CD14-positive monocyte (primary cell): Measurements from ENCODE around the gene RCOR2. TPM values are rescaled to one million over a fixed set of nuclear protein-coding genes. Genes with fewer than 3 reads are reported as not detected.
A peak's percentile ranks its signal among the peaks of the same experiment; 100 is the strongest.

ENCODE experiments used
- DNase-seq, 3 donors: peaks; one replicate each; pipeline ENCODE4 v3.0.0-alpha.2; 2011 to 2022
- H2AFZ ChIP-seq: 2 replicates; pipeline ENCODE4 v1.6.0; 2012; ENCODE audit warnings: mild to moderate bottlenecking, low read depth, low read length, inconsistent platforms; ENCODE audit not compliant: insufficient read depth, poor library complexity, severe bottlenecking
- H3K27ac ChIP-seq, 2 donors: 1 replicate in 1 of 2; 2 replicates in 1 of 2; pipeline ENCODE4 v1.5.1; 2012 to 2013; ENCODE audit warnings: low read length in 2 of 2, control low read depth in 1 of 2, inconsistent platforms in 1 of 2, low read depth in 1 of 2, mild to moderate bottlenecking in 1 of 2
- H3K27me3 ChIP-seq, 2 donors: one replicate each; pipeline versions ENCODE4 v1.6.0 to v1.6.1; 2011 to 2013; ENCODE audit warnings: low read length in 2 of 2; ENCODE audit not compliant: control insufficient read depth in 2 of 2, insufficient read depth in 2 of 2
- H3K36me3 ChIP-seq, 2 donors: replicated peaks in 1 of 2; 1 replicate in 1 of 2; 2 replicates in 1 of 2; pipeline versions ENCODE4 v1.5.1 to v1.6.1; 2012 to 2013; ENCODE audit warnings: low read length in 2 of 2, control low read depth in 1 of 2, inconsistent platforms in 1 of 2, mild to moderate bottlenecking in 1 of 2; ENCODE audit not compliant: insufficient read depth in 2 of 2, control insufficient read depth in 1 of 2
- H3K4me1 ChIP-seq, 2 donors: 1 replicate in 1 of 2; 2 replicates in 1 of 2; pipeline versions ENCODE4 v1.5.1 to v1.6.1; 2012 to 2013; ENCODE audit warnings: low read length in 2 of 2, control low read depth in 1 of 2, inconsistent platforms in 1 of 2, mild to moderate bottlenecking in 1 of 2, moderate library complexity in 1 of 2; ENCODE audit not compliant: insufficient read depth in 2 of 2, control insufficient read depth in 1 of 2
- H3K4me2 ChIP-seq: replicated peaks from 2 replicates; pipeline ENCODE3; 2012; ENCODE audit warnings: low read length, moderate library complexity, mild to moderate bottlenecking; ENCODE audit not compliant: poor library complexity, severe bottlenecking; ENCODE audit errors: extremely low read depth
- H3K4me3 ChIP-seq, 3 experiments: fragments of 200-600 bp in 1 of 3; sonication (generic) in 1 of 3; replicated peaks in 1 of 3; 1 replicate in 2 of 3; 2 replicates in 1 of 3; pipeline ENCODE4 v1.5.1; 2011 to 2013; ENCODE audit warnings: low read length in 3 of 3, mild to moderate bottlenecking in 3 of 3, control low read depth in 2 of 3, low read depth in 2 of 3, inconsistent platforms in 1 of 3, moderate library complexity in 1 of 3
- H3K79me2 ChIP-seq: 2 replicates; pipeline ENCODE4 v1.6.0; 2012; ENCODE audit warnings: mild to moderate bottlenecking, control low read depth, inconsistent platforms, low read length, moderate library complexity; ENCODE audit not compliant: insufficient read depth
- H3K9ac ChIP-seq: 2 replicates; pipeline ENCODE4 v1.6.0; 2017; ENCODE audit warnings: low read length, mild to moderate bottlenecking; ENCODE audit not compliant: insufficient read depth, poor library complexity, severe bottlenecking
- H3K9me3 ChIP-seq, 2 donors: replicated peaks in 1 of 2; 1 replicate in 1 of 2; 2 replicates in 1 of 2; pipeline versions ENCODE4 v1.5.1 to v1.6.1; 2012 to 2013; ENCODE audit warnings: low read length in 2 of 2, control low read depth in 1 of 2; ENCODE audit not compliant: control insufficient read depth in 1 of 2, insufficient read depth in 1 of 2
- H4K20me1 ChIP-seq: 2 replicates; pipeline ENCODE4 v1.6.0; 2012; ENCODE audit warnings: mild to moderate bottlenecking, low read length, control low read depth, moderate library complexity; ENCODE audit not compliant: insufficient read depth
- H3K27ac Mint-ChIP-seq, 7 donors: one replicate each; pipeline ENCODE4 v1.8.0; 2020; ENCODE audit warnings: mild to moderate bottlenecking in 7 of 7, mixed read lengths in 7 of 7, moderate library complexity in 6 of 7, inconsistent platforms in 2 of 7
- H3K27me3 Mint-ChIP-seq, 3 donors: one replicate each; pipeline ENCODE4 v1.8.0; 2021 to 2022; ENCODE audit warnings: low read depth in 3 of 3, mild to moderate bottlenecking in 3 of 3, mixed read lengths in 3 of 3, moderate library complexity in 3 of 3, inconsistent platforms in 1 of 3
- H3K36me3 Mint-ChIP-seq, 2 donors: one replicate each; pipeline ENCODE4 v1.8.0; 2020; ENCODE audit warnings: mixed read lengths in 2 of 2, inconsistent platforms in 1 of 2, mild to moderate bottlenecking in 1 of 2
- H3K4me1 Mint-ChIP-seq: one replicate; pipeline ENCODE4 v1.8.0; 2020; ENCODE audit warnings: mild to moderate bottlenecking, mixed read lengths
- H3K4me3 Mint-ChIP-seq, 2 donors: one replicate each; pipeline ENCODE4 v1.8.0; 2020; ENCODE audit warnings: mild to moderate bottlenecking in 2 of 2, mixed read lengths in 2 of 2, moderate library complexity in 1 of 2
- H3K9me3 Mint-ChIP-seq, 7 donors: one replicate each; pipeline ENCODE4 v1.8.0; 2020 to 2022; ENCODE audit warnings: mixed read lengths in 7 of 7, mild to moderate bottlenecking in 6 of 7, moderate library complexity in 6 of 7, inconsistent platforms in 2 of 7
- CTCF ChIP-seq: fragments of 200-600 bp; IDR thresholded peaks from one replicate; pipeline ENCODE4 v1.8.0; 2022; ENCODE audit warnings: antibody characterized with exemption, mild to moderate bottlenecking
- WGBS: methylation state at CpG from one replicate; pipeline ENCODE4 v1.1.5; 2013; ENCODE audit warnings: missing lambda C conversion rate; ENCODE audit not compliant: insufficient coverage; 5-methylcytosine and 5-hydroxymethylcytosine counted together
- intact Hi-C, 2 donors: fragments of 100-400 bp; cut with micrococcal nuclease; formaldehyde crosslinking; loops; one replicate each; pipeline versions ENCODE4 v1.15.0 to v1.15.1; 2023
- polyA plus RNA-seq, 3 donors: library from polyadenylated mRNA; depleted of rRNA in 1 of 3; unstranded in 2 of 3; stranded (reverse) in 1 of 3; fragments of 300-500 nt in 2 of 3; fragments of >200 nt in 1 of 3; fragmentation: Illumina TruSeq in 2 of 3; gene quantifications; 1 replicate in 2 of 3; 2 replicates in 1 of 3; pipeline ENCODE4 v1.2.3, GENCODE V29; 2012 to 2021

Gene RCOR2
- polyA plus RNA-seq, 3 donors: not detected

- no peak for DNase-seq
- Histone ChIP-seq H3K27ac (no peak overlapping the region), H3K4me3 (no peak overlapping the region), H3K9me3 (no peaks in the 10 kb centered on the region), H3K9ac (no peak overlapping the region), H3K79me2 (peaks cover 8% of the 10 kb centered on the region), H3K36me3 (peaks cover 82 to 87% of the 10 kb centered on the region in 2 donors), H3K4me1 (no peaks in the 10 kb centered on the region), H4K20me1 (peaks cover 98% of the 10 kb centered on the region), H3K27me3 (no peaks in the 10 kb centered on the region), H2AFZ (no peak overlapping the region), H3K4me2 (no peak overlapping the region)
- Mint-ChIP-seq H3K4me3 (no peak overlapping the region), H3K27ac (no peak overlapping the region), H3K36me3 (peaks cover 64 to 86% of the 10 kb centered on the region in 2 donors), H3K4me1 (no peaks in the 10 kb centered on the region), H3K9me3 (no peaks in the 10 kb centered on the region), H3K27me3 (peaks cover 0 to 4% (median 0%) of the 10 kb centered on the region in 3 donors)
- intact Hi-C loops: no loop called here
- WGBS: 92% methylated on average over 6 of the region's 7 CpGs
- peak; percentile 22 for TF ChIP-seq CTCF
Observed at GRCh38 chr11:63906585-63906984, 10.4 kb downstream of the RCOR2 start.

- peaks cover 69 to 91% of the 10 kb centered on the region in 2 donors for H3K36me3 Mint-ChIP-seq
Observed at GRCh38 chr11:63906087-63906486, 10.9 kb downstream of the RCOR2 start.

More at GRCh38 chr11:63906087-63906486, 10.9 kb downstream of the RCOR2 start:
- H3K4me3 Mint-ChIP-seq: no peak overlapping the region
- WGBS: 100% methylated on average over 1 of the region's 4 CpGs
- no peak for TF ChIP-seq CTCF
- DNase-seq: no peak
- Histone ChIP-seq H4K20me1 (peaks cover 99% of the 10 kb centered on the region), H3K4me2 (no peak overlapping the region), H3K9me3 (no peaks in the 10 kb centered on the region), H3K27ac (no peak overlapping the region), H3K36me3 (peaks cover 84 to 92% of the 10 kb centered on the region in 2 donors), H2AFZ (no peak overlapping the region), H3K4me3 (no peak overlapping the region), H3K9ac (no peak overlapping the region), H3K27me3 (no peaks in the 10 kb centered on the region), H3K4me1 (no peaks in the 10 kb centered on the region), H3K79me2 (peaks cover 8% of the 10 kb centered on the region)
- H3K27me3 Mint-ChIP-seq: peaks cover 0 to 4% (median 0%) of the 10 kb centered on the region in 3 donors
- H3K9me3 Mint-ChIP-seq: no peaks in the 10 kb centered on the region
- peak overlapping the region in 3 of 7 donors; percentile 37 to 83 (median 68) for H3K27ac Mint-ChIP-seq
- intact Hi-C loops: no loop called here
- H3K4me1 Mint-ChIP-seq: no peaks in the 10 kb centered on the region
